ENCODE measurements around the gene URGCP.
A peak's percentile ranks its signal among the peaks of the same experiment; 100 is the strongest.

The URGCP gene, protein sequence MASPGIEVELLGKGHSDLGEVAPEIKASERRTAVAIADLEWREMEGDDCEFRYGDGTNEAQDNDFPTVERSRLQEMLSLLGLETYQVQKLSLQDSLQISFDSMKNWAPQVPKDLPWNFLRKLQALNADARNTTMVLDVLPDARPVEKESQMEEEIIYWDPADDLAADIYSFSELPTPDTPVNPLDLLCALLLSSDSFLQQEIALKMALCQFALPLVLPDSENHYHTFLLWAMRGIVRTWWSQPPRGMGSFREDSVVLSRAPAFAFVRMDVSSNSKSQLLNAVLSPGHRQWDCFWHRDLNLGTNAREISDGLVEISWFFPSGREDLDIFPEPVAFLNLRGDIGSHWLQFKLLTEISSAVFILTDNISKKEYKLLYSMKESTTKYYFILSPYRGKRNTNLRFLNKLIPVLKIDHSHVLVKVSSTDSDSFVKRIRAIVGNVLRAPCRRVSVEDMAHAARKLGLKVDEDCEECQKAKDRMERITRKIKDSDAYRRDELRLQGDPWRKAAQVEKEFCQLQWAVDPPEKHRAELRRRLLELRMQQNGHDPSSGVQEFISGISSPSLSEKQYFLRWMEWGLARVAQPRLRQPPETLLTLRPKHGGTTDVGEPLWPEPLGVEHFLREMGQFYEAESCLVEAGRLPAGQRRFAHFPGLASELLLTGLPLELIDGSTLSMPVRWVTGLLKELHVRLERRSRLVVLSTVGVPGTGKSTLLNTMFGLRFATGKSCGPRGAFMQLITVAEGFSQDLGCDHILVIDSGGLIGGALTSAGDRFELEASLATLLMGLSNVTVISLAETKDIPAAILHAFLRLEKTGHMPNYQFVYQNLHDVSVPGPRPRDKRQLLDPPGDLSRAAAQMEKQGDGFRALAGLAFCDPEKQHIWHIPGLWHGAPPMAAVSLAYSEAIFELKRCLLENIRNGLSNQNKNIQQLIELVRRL

DNA sequence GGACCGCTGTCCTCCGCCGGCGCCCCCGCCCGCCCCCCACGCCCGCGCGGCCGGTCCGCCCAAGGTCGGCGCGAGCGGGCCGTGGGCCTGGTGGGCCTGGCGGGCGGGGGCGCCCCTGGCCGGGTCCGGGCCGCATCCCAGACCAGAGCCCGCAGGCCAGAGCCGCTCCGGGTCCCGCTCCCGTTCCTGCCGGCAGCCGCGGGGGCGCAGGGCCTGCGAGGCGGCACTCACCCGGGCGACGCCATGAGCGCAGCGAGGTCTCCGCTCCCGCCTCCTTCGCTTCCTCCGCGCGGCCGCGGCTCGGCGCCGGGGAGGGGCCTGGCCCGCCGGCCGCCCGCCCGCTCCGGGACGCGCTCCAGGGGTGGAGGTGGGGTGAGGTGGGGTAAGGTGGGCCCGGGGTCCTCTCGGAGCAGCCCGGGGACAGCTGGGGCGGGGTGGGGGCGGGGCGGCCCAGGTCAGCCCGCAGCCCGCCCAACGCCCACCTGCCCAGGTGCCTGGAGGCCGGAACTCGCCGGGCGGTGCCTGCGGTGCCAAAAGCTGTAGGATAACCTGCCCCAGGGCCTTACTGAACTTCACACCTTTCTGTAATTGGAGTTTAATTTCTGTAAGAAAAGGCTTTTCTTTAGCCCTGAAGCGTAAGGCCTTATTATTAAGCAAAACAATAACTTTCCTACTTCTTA is at the start of gene URGCP:
Gene URGCP (minus strand): TSS at position 266 of the 680 bp plus-strand sequence. CDS start 21 bp downstream, at position 245.
- Histone ChIP-seq H3K36me3 (ENCODE audit: control insufficient read depth in 2 of 2, insufficient read depth in 2 of 2, low read length in 2 of 2) (peaks cover 0 to 2% of the 10 kb centered on the region in 2 donors), H3K9me3 (ENCODE audit: control insufficient read depth in 2 of 2, low read length in 2 of 2) (no peaks in the 10 kb centered on the region), H3K4me1 (ENCODE audit: control insufficient read depth in 2 of 2, insufficient read depth in 2 of 2, low read length in 2 of 2) (peaks cover 12 to 24% of the 10 kb centered on the region in 2 donors), H3K27ac (ENCODE audit: low read depth in 2 of 2, low read length in 2 of 2) (peak within 1 kb of the TSS; percentile 84 to 88), H3K9ac (ENCODE audit: low read depth in 1 of 2, low read length in 2 of 2) (peak within 1 kb of the TSS; percentile 90), H3K4me3 (ENCODE audit: low read length in 2 of 2) (peak within 1 kb of the TSS; percentile 88 to 91), H3K27me3 (ENCODE audit: control insufficient read depth in 2 of 2, insufficient read depth in 2 of 2, low read length in 2 of 2) (no peaks in the 10 kb centered on the region)

DNA sequence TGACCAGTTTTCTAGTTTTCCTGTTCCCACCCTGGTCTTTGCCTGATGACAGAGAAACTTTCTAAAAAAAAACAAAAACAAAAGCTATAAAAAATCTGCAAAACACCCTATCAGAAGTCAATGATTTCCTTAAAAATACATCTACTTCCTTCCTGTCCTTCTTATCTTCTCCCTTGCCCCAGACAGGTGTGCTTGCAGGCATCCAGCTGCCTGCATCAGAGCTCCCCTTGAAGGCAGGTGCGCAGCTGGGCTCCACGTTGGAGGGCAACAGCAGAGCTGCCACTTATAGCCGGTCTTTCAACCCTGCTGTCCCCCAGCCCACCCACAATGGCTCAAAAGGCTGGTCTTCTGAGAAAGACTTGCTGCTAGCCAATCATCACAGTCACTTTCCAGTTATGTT is 49.6 kb upstream of the URGCP start:
- no peak overlapping the region for H3K27ac ChIP-seq (ENCODE audit: low read depth in 2 of 2, low read length in 2 of 2)
- H3K27me3 ChIP-seq (ENCODE audit: control insufficient read depth in 2 of 2, insufficient read depth in 2 of 2, low read length in 2 of 2) = no peaks in the 10 kb centered on the region
- peaks cover 5 to 18% of the 10 kb centered on the region in 2 donors for H3K36me3 ChIP-seq (ENCODE audit: control insufficient read depth in 2 of 2, insufficient read depth in 2 of 2, low read length in 2 of 2)
- no peaks in the 10 kb centered on the region for H3K9me3 ChIP-seq (ENCODE audit: control insufficient read depth in 2 of 2, low read length in 2 of 2)
- no peaks in the 10 kb centered on the region for H3K4me1 ChIP-seq (ENCODE audit: control insufficient read depth in 2 of 2, insufficient read depth in 2 of 2, low read length in 2 of 2)
- no peak overlapping the region for H3K4me3 ChIP-seq (ENCODE audit: low read length in 2 of 2)
- no peak overlapping the region for H3K9ac ChIP-seq (ENCODE audit: low read depth in 1 of 2, low read length in 2 of 2)

DNA sequence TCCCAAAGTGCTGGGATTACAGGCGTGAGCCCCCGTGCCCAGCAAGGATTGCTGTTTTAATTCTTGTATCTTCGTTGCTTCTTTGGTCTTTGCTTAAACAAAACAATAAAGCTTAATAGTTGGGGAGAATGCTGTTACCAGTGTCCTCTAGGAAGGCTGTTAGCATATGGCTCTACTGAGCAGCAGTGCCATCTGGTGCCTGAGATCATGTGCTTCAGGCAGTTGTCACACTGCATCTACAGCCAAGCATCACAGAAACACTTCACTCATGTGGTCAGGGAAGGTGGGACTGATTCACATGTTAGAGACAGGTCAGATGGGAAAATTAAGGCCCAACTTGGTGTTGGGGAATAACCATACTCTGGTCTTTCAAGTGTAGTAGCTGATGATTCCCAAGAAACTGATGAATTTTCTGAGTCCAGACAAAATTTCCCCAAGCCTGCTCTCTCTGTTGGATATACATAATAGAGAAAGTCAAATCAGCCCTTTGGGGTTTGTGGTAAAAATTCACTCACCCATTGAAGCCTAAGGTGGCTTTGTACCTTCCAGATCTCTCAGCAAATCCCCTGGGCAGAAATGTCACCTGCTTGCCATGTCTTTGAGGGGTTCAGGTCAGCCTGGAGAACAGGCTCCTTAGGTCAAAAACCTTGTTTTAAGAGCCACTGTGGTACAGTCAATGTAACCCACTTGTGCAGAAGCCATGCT is 48.3 kb upstream of the URGCP start:
- peaks cover 13 to 29% of the 10 kb centered on the region in 2 donors for H3K36me3 ChIP-seq (ENCODE audit: control insufficient read depth in 2 of 2, insufficient read depth in 2 of 2, low read length in 2 of 2)
- no peak overlapping the region for H3K27ac ChIP-seq (ENCODE audit: low read depth in 2 of 2, low read length in 2 of 2)
- H3K4me1 ChIP-seq (ENCODE audit: control insufficient read depth in 2 of 2, insufficient read depth in 2 of 2, low read length in 2 of 2) = no peaks in the 10 kb centered on the region
- H3K9ac ChIP-seq (ENCODE audit: low read depth in 1 of 2, low read length in 2 of 2) = no peak overlapping the region
- no peaks in the 10 kb centered on the region for H3K9me3 ChIP-seq (ENCODE audit: control insufficient read depth in 2 of 2, low read length in 2 of 2)
- H3K4me3 ChIP-seq (ENCODE audit: low read length in 2 of 2) = no peak overlapping the region
- H3K27me3 ChIP-seq (ENCODE audit: control insufficient read depth in 2 of 2, insufficient read depth in 2 of 2, low read length in 2 of 2) = no peaks in the 10 kb centered on the region

DNA sequence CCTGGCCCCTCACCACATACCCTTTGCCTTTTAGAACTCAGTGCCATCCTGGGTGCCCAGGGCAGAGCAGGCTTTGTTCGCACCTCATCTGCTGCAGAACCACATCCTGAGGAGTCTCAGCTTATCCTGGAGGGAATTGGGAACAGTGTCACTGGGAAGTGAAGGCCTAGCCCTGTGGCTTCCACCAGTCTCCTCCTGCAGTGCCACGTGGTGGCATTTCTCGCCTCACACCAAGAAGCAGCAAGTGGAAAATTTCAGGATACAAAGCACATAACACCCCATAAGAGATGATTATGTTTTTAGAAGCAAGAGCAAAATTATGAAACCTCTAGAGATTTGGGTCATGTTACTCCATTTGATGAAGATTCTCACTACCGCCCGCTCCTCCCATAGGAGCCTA is 46.7 kb upstream of the URGCP start:
- H3K9ac ChIP-seq (ENCODE audit: low read depth in 1 of 2, low read length in 2 of 2) = no peak overlapping the region
- no peak overlapping the region for H3K27ac ChIP-seq (ENCODE audit: low read depth in 2 of 2, low read length in 2 of 2)
- no peaks in the 10 kb centered on the region for H3K27me3 ChIP-seq (ENCODE audit: control insufficient read depth in 2 of 2, insufficient read depth in 2 of 2, low read length in 2 of 2)
- no peaks in the 10 kb centered on the region for H3K4me1 ChIP-seq (ENCODE audit: control insufficient read depth in 2 of 2, insufficient read depth in 2 of 2, low read length in 2 of 2)
- peaks cover 15 to 42% of the 10 kb centered on the region in 2 donors for H3K36me3 ChIP-seq (ENCODE audit: control insufficient read depth in 2 of 2, insufficient read depth in 2 of 2, low read length in 2 of 2)
- no peak overlapping the region for H3K4me3 ChIP-seq (ENCODE audit: low read length in 2 of 2)
- no peaks in the 10 kb centered on the region for H3K9me3 ChIP-seq (ENCODE audit: control insufficient read depth in 2 of 2, low read length in 2 of 2)

DNA sequence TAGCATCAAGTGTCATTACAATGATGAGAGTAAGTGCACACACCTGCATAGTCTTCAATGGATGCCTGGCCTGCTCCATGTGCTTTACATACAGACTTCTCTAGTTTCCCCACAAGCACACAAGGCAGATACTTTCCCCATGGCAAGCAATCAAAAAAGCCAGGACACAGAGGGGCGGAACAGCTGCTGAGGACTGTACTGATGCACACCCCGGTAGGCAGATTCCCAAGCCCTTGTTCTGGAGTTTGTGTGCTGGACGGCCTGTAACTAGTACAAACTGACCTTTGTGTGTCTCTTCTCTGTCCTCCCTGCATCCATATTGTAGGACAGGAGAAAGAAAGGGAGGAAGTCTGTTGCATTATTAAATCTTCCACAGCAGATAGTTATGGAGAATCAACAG is 45.6 kb upstream of the URGCP start:
- Histone ChIP-seq H3K36me3 (ENCODE audit: control insufficient read depth in 2 of 2, insufficient read depth in 2 of 2, low read length in 2 of 2) (peaks cover 15 to 43% of the 10 kb centered on the region in 2 donors), H3K27me3 (ENCODE audit: control insufficient read depth in 2 of 2, insufficient read depth in 2 of 2, low read length in 2 of 2) (no peaks in the 10 kb centered on the region), H3K4me3 (ENCODE audit: low read length in 2 of 2) (no peak overlapping the region), H3K27ac (ENCODE audit: low read depth in 2 of 2, low read length in 2 of 2) (no peak overlapping the region), H3K9ac (ENCODE audit: low read depth in 1 of 2, low read length in 2 of 2) (no peak overlapping the region), H3K4me1 (ENCODE audit: control insufficient read depth in 2 of 2, insufficient read depth in 2 of 2, low read length in 2 of 2) (no peaks in the 10 kb centered on the region), H3K9me3 (ENCODE audit: control insufficient read depth in 2 of 2, low read length in 2 of 2) (no peaks in the 10 kb centered on the region)

DNA sequence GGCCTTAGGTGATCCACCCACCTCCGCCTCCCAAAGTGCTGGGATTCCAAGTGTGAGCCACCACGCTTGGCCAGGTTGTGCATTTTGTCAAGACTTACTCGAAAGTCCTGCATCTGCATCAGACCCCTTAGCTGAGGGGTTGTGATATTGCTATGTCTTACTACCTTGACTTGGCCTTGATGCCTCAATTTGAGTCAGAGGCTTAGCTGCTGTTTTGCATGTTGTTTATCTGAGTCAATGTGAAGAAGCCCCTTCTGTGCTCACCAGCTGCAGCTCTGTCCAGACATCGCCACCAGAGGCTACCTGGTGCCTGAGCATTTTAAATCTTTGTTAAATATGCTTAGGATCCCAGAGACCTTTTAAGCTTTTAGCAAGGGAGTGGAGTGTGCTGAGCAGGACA is 37.9 kb upstream of the URGCP start:
- no peaks in the 10 kb centered on the region for H3K27me3 ChIP-seq (ENCODE audit: control insufficient read depth in 2 of 2, insufficient read depth in 2 of 2, low read length in 2 of 2)
- peaks cover 2 to 11% of the 10 kb centered on the region in 2 donors for H3K36me3 ChIP-seq (ENCODE audit: control insufficient read depth in 2 of 2, insufficient read depth in 2 of 2, low read length in 2 of 2)
- H3K4me1 ChIP-seq (ENCODE audit: control insufficient read depth in 2 of 2, insufficient read depth in 2 of 2, low read length in 2 of 2) = peaks cover 10 to 14% of the 10 kb centered on the region in 2 donors
- no peak overlapping the region for H3K4me3 ChIP-seq (ENCODE audit: low read length in 2 of 2)
- H3K9ac ChIP-seq (ENCODE audit: low read depth in 1 of 2, low read length in 2 of 2) = no peak overlapping the region
- H3K27ac ChIP-seq (ENCODE audit: low read depth in 2 of 2, low read length in 2 of 2) = no peak overlapping the region
- H3K9me3 ChIP-seq (ENCODE audit: control insufficient read depth in 2 of 2, low read length in 2 of 2) = no peaks in the 10 kb centered on the region

DNA sequence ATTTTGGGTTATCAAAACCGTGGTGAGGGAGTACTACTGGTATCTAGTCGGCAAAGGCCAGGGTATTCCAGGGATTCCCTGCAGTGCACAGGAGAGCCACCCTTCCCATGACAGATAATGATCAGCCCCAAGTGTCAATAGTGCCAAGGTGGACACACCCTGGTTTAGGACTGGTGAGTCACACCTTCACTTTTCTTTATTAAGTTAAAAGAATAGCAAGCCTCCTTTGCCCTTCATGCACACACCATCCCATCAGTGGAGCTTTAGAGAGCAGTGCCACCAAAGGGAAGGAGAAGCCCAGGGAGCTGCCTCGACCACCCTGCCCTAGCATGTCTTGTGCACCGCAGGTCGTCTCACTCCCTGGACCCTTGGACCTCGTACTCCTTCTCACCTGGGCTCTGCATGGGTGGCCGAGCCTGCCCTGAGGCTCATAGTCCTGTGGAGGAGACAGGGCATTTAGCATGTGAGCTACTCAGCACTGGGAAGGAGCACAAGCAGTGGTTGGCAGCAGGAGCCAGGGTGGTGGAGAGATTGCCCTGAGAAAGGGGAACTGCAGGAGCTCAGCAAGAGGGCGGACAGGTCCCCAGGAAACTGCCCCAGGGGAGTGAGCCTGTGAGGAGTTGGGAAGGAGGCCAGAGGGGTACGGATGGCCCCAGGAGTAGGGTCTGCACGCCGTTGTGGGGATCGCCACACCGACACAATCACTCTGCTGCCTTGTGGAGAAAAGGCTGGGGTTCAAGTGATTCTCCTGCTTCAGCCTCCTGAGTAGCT is 37.2 kb upstream of the URGCP start:
- H3K27ac ChIP-seq (ENCODE audit: low read depth in 2 of 2, low read length in 2 of 2) = peak overlapping the region; percentile 32 to 59
- peak overlapping the region in 1 of 2 donors; percentile 20 for H3K4me3 ChIP-seq (ENCODE audit: low read length in 2 of 2)
- H3K9ac ChIP-seq (ENCODE audit: low read depth in 1 of 2, low read length in 2 of 2) = peak overlapping the region in 1 of 2 donors; percentile 11
- H3K36me3 ChIP-seq (ENCODE audit: control insufficient read depth in 2 of 2, insufficient read depth in 2 of 2, low read length in 2 of 2) = peaks cover 0 to 5% of the 10 kb centered on the region in 2 donors
- no peaks in the 10 kb centered on the region for H3K9me3 ChIP-seq (ENCODE audit: control insufficient read depth in 2 of 2, low read length in 2 of 2)
- H3K4me1 ChIP-seq (ENCODE audit: control insufficient read depth in 2 of 2, insufficient read depth in 2 of 2, low read length in 2 of 2) = peaks cover 10 to 14% of the 10 kb centered on the region in 2 donors
- H3K27me3 ChIP-seq (ENCODE audit: control insufficient read depth in 2 of 2, insufficient read depth in 2 of 2, low read length in 2 of 2) = no peaks in the 10 kb centered on the region

DNA sequence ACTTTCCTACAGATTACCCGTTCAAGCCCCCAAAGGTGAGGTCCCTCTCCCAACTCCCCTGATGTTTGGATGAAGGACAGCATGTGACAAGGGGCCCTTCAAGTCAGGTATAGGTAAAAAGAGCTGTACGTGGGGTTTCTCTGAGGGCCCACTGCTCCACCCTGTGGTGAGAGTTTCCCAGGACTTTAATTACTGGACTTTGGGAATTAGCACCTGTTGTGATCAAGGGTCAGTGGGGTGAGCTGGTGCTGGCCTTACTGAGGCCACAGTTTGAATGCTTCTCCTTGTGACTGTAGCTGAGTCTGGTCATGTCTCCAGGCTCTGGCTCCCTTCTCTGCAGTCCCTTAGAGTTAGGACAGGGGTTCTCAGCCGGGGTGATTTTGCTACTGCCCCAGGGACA is 36.6 kb upstream of the URGCP start:
- H3K4me3 ChIP-seq (ENCODE audit: low read length in 2 of 2) = peak overlapping the region in 1 of 2 donors; percentile 20
- H3K27me3 ChIP-seq (ENCODE audit: control insufficient read depth in 2 of 2, insufficient read depth in 2 of 2, low read length in 2 of 2) = no peaks in the 10 kb centered on the region
- peaks cover 0 to 1% of the 10 kb centered on the region in 2 donors for H3K36me3 ChIP-seq (ENCODE audit: control insufficient read depth in 2 of 2, insufficient read depth in 2 of 2, low read length in 2 of 2)
- H3K27ac ChIP-seq (ENCODE audit: low read depth in 2 of 2, low read length in 2 of 2) = peak overlapping the region; percentile 32 to 59
- H3K4me1 ChIP-seq (ENCODE audit: control insufficient read depth in 2 of 2, insufficient read depth in 2 of 2, low read length in 2 of 2) = peaks cover 10 to 14% of the 10 kb centered on the region in 2 donors
- no peak overlapping the region for H3K9ac ChIP-seq (ENCODE audit: low read depth in 1 of 2, low read length in 2 of 2)
- H3K9me3 ChIP-seq (ENCODE audit: control insufficient read depth in 2 of 2, low read length in 2 of 2) = no peaks in the 10 kb centered on the region

DNA sequence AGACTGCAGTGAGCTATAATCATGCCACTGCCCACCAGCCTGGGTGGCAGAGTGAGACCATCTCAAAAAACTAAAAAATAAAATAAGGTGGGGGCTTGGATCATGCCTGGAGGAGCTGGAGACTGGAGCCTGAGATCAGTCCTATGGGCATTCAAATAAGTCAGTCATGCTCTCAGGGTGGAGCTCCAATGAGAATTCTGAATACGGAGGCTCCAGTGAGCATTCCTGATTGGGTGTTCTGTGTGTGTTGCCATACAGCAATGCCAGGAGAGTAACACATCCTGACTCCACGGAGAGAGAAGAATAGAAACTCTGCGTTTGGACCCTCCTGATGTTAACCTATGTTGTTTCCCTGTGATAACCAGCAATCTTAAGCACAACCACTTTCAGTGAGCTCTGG is 35.9 kb upstream of the URGCP start:
- Histone ChIP-seq H3K36me3 (ENCODE audit: control insufficient read depth in 2 of 2, insufficient read depth in 2 of 2, low read length in 2 of 2) (no peaks in the 10 kb centered on the region), H3K9me3 (ENCODE audit: control insufficient read depth in 2 of 2, low read length in 2 of 2) (no peaks in the 10 kb centered on the region), H3K4me1 (ENCODE audit: control insufficient read depth in 2 of 2, insufficient read depth in 2 of 2, low read length in 2 of 2) (peaks cover 10 to 14% of the 10 kb centered on the region in 2 donors)

More for the DNA sequence above, 35.9 kb upstream of the URGCP start:
- Histone ChIP-seq H3K4me3 (ENCODE audit: low read length in 2 of 2) (no peak overlapping the region), H3K27ac (ENCODE audit: low read depth in 2 of 2, low read length in 2 of 2) (no peak overlapping the region), H3K9ac (ENCODE audit: low read depth in 1 of 2, low read length in 2 of 2) (no peak overlapping the region), H3K27me3 (ENCODE audit: control insufficient read depth in 2 of 2, insufficient read depth in 2 of 2, low read length in 2 of 2) (no peaks in the 10 kb centered on the region)

Data from mucosa of rectum (tissue), 2 donors.